ENCODE data around the gene ESPL1.

The ESPL1 gene

DNA sequence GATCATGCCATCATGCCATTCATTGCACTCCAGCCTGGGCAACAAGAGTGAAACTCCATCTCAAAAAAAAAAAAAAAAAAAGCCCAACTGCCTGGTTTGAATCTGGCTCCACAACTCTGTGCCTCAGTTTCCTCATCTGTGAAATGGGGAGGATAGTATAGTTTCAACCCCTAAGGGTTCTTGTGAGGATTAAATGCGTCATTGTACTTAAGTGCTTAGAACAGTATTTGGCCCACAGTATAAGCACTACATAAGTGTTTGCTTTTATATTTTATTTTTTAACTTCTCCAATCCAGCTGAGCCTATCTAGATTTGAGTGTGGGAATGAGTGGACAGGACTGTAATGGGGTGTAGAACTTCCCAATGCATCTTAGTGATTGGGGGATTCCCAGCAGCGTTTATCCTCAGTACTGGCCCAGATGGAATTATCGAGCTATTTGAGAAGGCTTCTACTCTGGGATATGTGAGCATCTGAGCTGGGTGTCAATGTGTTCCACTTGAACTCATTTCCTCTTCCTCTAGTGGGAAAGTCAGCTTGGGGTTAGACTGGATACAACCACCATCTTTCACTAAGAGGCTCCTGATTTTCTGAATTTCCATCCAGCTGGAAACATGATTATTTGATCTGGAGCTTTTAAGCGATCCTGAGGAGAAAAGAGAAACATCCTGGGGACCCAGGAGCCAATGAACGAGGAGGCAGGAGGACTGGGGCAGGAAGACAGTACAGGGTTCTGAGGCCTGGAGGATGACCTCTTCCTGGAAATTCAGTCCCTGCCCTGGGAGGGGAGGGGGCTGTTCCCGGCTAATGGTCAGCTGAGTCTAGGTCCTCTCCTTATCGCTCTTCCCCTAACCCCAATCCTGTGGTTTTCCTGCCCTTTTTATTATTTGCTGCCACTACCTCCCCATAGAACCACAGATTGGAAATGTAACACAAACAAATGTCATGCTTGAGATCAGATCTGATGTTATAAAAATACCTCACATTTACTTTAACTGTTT lies 9.3 kb upstream of the ESPL1 start:
- TF ChIP-seq SIN3A (IDR thresholded peaks at IDR 0.05; ENCODE audit: borderline replicate concordance, insufficient read depth, low read length) = no peak
- TF ChIP-seq, protein P1, sequence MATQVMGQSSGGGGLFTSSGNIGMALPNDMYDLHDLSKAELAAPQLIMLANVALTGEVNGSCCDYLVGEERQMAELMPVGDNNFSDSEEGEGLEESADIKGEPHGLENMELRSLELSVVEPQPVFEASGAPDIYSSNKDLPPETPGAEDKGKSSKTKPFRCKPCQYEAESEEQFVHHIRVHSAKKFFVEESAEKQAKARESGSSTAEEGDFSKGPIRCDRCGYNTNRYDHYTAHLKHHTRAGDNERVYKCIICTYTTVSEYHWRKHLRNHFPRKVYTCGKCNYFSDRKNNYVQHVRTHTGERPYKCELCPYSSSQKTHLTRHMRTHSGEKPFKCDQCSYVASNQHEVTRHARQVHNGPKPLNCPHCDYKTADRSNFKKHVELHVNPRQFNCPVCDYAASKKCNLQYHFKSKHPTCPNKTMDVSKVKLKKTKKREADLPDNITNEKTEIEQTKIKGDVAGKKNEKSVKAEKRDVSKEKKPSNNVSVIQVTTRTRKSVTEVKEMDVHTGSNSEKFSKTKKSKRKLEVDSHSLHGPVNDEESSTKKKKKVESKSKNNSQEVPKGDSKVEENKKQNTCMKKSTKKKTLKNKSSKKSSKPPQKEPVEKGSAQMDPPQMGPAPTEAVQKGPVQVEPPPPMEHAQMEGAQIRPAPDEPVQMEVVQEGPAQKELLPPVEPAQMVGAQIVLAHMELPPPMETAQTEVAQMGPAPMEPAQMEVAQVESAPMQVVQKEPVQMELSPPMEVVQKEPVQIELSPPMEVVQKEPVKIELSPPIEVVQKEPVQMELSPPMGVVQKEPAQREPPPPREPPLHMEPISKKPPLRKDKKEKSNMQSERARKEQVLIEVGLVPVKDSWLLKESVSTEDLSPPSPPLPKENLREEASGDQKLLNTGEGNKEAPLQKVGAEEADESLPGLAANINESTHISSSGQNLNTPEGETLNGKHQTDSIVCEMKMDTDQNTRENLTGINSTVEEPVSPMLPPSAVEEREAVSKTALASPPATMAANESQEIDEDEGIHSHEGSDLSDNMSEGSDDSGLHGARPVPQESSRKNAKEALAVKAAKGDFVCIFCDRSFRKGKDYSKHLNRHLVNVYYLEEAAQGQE (IDR thresholded peaks at IDR 0.05; ENCODE audit: insufficient read depth in 1 of 2, low read depth in 2 of 2, low read length in 2 of 2) = no peak
- no peak for TF ChIP-seq FOXP2 (optimal IDR thresholded peaks at IDR 0.05; ENCODE audit: borderline replicate concordance, extremely low read depth, extremely low read length, insufficient read depth)
- TF ChIP-seq POLR2AphosphoS5 (IDR thresholded peaks at IDR 0.05; ENCODE audit: low read depth, low read length) = no peak
- TF ChIP-seq TAF1 (IDR thresholded peaks at IDR 0.05; ENCODE audit: borderline replicate concordance, insufficient read depth, low read length) = no peak

DNA sequence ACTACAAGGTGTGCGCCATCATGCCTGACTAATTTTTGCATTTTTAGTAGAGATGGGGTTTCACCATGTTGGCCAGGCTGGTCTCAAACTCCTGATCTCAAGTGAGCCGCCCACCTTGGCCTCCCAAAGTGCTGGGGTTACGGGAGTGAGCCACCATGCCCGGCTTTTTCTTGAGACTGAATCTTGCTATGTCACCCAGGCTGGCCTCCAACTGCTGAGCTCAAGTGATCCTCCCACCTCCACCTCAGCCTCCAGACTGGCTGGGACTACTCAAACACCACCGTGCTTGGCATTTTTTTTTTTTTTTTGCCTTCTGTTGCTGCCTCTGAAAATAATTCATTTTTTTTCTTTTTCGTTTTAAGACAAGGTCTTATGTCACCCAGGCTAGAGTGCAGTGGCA lies 8.2 kb upstream of the ESPL1 start:
- no peak for TF ChIP-seq SIN3A (IDR thresholded peaks at IDR 0.05; ENCODE audit: borderline replicate concordance, insufficient read depth, low read length)
- TF ChIP-seq FOXP2 (optimal IDR thresholded peaks at IDR 0.05; ENCODE audit: borderline replicate concordance, extremely low read depth, extremely low read length, insufficient read depth) = no peak
- TF ChIP-seq POLR2AphosphoS5 (IDR thresholded peaks at IDR 0.05; ENCODE audit: low read depth, low read length) = no peak
- no peak for TF ChIP-seq TAF1 (IDR thresholded peaks at IDR 0.05; ENCODE audit: borderline replicate concordance, insufficient read depth, low read length)
- TF ChIP-seq, protein P1 (IDR thresholded peaks at IDR 0.05; ENCODE audit: insufficient read depth in 1 of 2, low read depth in 2 of 2, low read length in 2 of 2) = no peak

DNA sequence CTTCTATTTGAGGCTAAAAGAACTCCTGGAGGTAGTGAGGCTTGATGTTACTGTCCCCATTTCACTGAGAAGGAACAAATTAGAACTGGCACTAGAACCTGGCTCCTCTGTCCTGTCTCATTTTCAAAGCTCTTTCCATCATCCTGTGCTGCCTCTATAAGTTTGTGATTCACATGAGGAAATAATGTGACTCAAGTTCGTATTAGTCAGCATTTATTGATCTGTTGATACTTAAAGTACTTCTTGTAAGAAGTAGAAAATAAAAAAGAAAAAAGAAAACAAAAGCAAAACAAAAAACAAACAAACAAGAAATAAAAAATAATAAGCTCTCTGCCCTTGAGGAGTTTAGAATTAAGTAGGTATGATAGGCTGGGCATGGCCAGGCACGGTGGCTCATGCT lies 2.3 kb upstream of the ESPL1 start:
- TF ChIP-seq FOXP2 (optimal IDR thresholded peaks at IDR 0.05; ENCODE audit: borderline replicate concordance, extremely low read depth, extremely low read length, insufficient read depth) (no peak), TAF1 (IDR thresholded peaks at IDR 0.05; ENCODE audit: borderline replicate concordance, insufficient read depth, low read length) (no peak), POLR2AphosphoS5 (IDR thresholded peaks at IDR 0.05; ENCODE audit: low read depth, low read length) (no peak), SIN3A (IDR thresholded peaks at IDR 0.05; ENCODE audit: borderline replicate concordance, insufficient read depth, low read length) (no peak)
- TF ChIP-seq, protein P1 (IDR thresholded peaks at IDR 0.05; ENCODE audit: insufficient read depth in 1 of 2, low read depth in 2 of 2, low read length in 2 of 2) = no peak

DNA sequence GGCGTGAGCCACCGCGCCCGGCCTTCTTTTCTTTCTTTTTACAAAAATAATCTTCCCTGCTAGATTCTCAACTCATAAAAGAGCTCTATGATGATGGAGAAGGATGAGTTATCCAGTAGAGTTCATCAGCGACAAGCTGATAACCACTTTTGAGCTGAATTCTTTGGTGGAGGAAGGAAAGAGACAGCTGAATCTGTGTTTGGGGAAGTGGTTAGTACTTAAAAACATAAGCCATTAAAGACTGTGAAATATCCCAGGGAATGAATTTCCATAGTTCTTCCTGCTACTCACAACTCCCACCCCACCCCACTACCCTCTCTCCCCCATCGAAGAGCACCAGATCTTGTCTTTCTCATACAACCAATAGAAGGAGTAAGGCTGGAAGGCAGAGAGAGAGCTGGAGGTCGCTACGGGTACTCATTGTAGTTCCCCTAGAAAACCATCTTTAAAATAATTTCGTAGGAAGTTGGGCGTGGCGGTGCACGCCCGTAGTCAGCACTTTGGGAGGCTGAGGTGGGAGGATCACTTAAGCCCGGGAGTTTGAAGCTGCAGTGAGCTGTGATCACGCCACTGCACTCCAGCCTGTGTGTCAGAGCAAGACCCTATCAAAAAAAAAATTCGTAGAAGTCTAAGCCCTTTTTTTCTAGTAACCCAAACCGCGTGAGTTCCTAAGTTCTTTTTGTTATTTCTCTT lies 647 bp upstream of the ESPL1 start:
- TF ChIP-seq SIN3A (IDR thresholded peaks at IDR 0.05; ENCODE audit: borderline replicate concordance, insufficient read depth, low read length) (no peak), POLR2AphosphoS5 (IDR thresholded peaks at IDR 0.05; ENCODE audit: low read depth, low read length) (no peak), FOXP2 (optimal IDR thresholded peaks at IDR 0.05; ENCODE audit: borderline replicate concordance, extremely low read depth, extremely low read length, insufficient read depth) (no peak), TAF1 (IDR thresholded peaks at IDR 0.05; ENCODE audit: borderline replicate concordance, insufficient read depth, low read length) (no peak)
- TF ChIP-seq, protein P1 (IDR thresholded peaks at IDR 0.05; ENCODE audit: insufficient read depth in 1 of 2, low read depth in 2 of 2, low read length in 2 of 2) = no peak
